H9 (cell line): ENCODE measurements around the gene MINDY4. TPM values are rescaled to one million over a fixed set of nuclear protein-coding genes. Genes with fewer than 3 reads are reported as not detected.

Experiments
- DNase-seq: peaks from one replicate; pipeline ENCODE4 v3.0.0-alpha.2; 2017
- H2AFZ ChIP-seq: one replicate; pipeline ENCODE4 v1.6.1; 2013; ENCODE audit warnings: mild to moderate bottlenecking, low read length, control low read depth, moderate library complexity
- H2AK5ac ChIP-seq: 2 replicates; pipeline ENCODE4 v1.6.1; 2013; ENCODE audit warnings: low read length, control low read depth, mixed read lengths; ENCODE audit not compliant: insufficient read length
- H2BK120ac ChIP-seq: one replicate; pipeline ENCODE4 v1.6.1; 2013; ENCODE audit warnings: low read depth, mild to moderate bottlenecking, low read length, control low read depth, inconsistent platforms; ENCODE audit not compliant: poor library complexity, severe bottlenecking
- H2BK12ac ChIP-seq: 2 replicates; pipeline ENCODE4 v1.6.1; 2013; ENCODE audit warnings: low read length, control low read depth, mixed read lengths, low read depth; ENCODE audit not compliant: insufficient read length
- H2BK15ac ChIP-seq: 2 replicates; pipeline ENCODE4 v1.6.1; 2013; ENCODE audit warnings: low read depth, low read length, control low read depth
- H2BK20ac ChIP-seq: one replicate; pipeline ENCODE4 v1.6.1; 2013; ENCODE audit warnings: low read depth, mild to moderate bottlenecking, low read length, control low read depth, inconsistent platforms; ENCODE audit not compliant: poor library complexity, severe bottlenecking
- H2BK5ac ChIP-seq: 2 replicates; pipeline ENCODE4 v1.6.1; 2013; ENCODE audit warnings: low read length, control low read depth, mixed read lengths; ENCODE audit not compliant: insufficient read length
- H3K14ac ChIP-seq: 2 replicates; pipeline ENCODE4 v1.6.1; 2013; ENCODE audit warnings: low read length, control low read depth; ENCODE audit not compliant: insufficient read depth
- H3K18ac ChIP-seq: 2 replicates; pipeline ENCODE4 v1.6.1; 2013; ENCODE audit warnings: low read depth, mild to moderate bottlenecking, mixed read lengths, low read length, control low read depth; ENCODE audit not compliant: insufficient read length
- H3K23ac ChIP-seq: 2 replicates; pipeline ENCODE4 v1.6.1; 2013; ENCODE audit warnings: low read length, control low read depth, mixed read lengths, low read depth; ENCODE audit not compliant: insufficient read length
- H3K23me2 ChIP-seq: 2 replicates; pipeline ENCODE4 v1.6.1; 2013; ENCODE audit warnings: low read depth, mild to moderate bottlenecking, mixed read lengths, low read length, control low read depth; ENCODE audit not compliant: insufficient read length, poor library complexity, severe bottlenecking
- H3K27ac ChIP-seq: 2 replicates; pipeline ENCODE4 v1.5.1; 2013; ENCODE audit warnings: low read length, control low read depth, mixed read lengths, low read depth; ENCODE audit not compliant: insufficient read length
- H3K27me3 ChIP-seq: 2 replicates; pipeline ENCODE4 v1.6.1; 2013; ENCODE audit warnings: low read length, control low read depth, inconsistent platforms; ENCODE audit not compliant: insufficient read depth
- H3K4ac ChIP-seq: 2 replicates; pipeline ENCODE4 v1.6.1; 2013; ENCODE audit warnings: low read depth, mild to moderate bottlenecking, control low read depth, inconsistent platforms, low read length, moderate library complexity
- H3K4me1 ChIP-seq: 2 replicates; pipeline ENCODE4 v1.6.1; 2013; ENCODE audit warnings: low read length, control low read depth, inconsistent platforms; ENCODE audit not compliant: insufficient read depth
- H3K4me2 ChIP-seq: 2 replicates; pipeline ENCODE4 v1.6.1; 2013; ENCODE audit warnings: low read length, control low read depth, mixed read lengths; ENCODE audit not compliant: insufficient read length, insufficient read depth
- H3K56ac ChIP-seq: 2 replicates; pipeline ENCODE4 v1.6.1; 2013; ENCODE audit warnings: low read depth, mild to moderate bottlenecking, mixed read lengths, low read length, control low read depth; ENCODE audit not compliant: insufficient read length
- H3K79me1 ChIP-seq: 2 replicates; pipeline ENCODE4 v1.6.1; 2013; ENCODE audit warnings: low read depth, mild to moderate bottlenecking, moderate library complexity, low read length, control low read depth, inconsistent platforms; ENCODE audit not compliant: insufficient read depth, poor library complexity, severe bottlenecking
- H3K79me2 ChIP-seq: 2 replicates; pipeline ENCODE4 v1.6.1; 2013; ENCODE audit warnings: low read length, control low read depth, inconsistent platforms; ENCODE audit not compliant: insufficient read depth
- H3K9ac ChIP-seq: 2 replicates; pipeline ENCODE4 v1.6.1; 2013; ENCODE audit warnings: low read length, control low read depth, mixed read lengths; ENCODE audit not compliant: insufficient read length; ENCODE audit errors: extremely low read depth
- H3K9me3 ChIP-seq: one replicate; pipeline ENCODE4 v1.6.1; 2013; ENCODE audit warnings: low read depth, low read length, inconsistent platforms; ENCODE audit not compliant: control insufficient read depth
- H3T11ph ChIP-seq: one replicate; pipeline ENCODE4 v1.6.1; 2013; ENCODE audit warnings: mild to moderate bottlenecking, low read length, control low read depth, inconsistent platforms
- H4K20me1 ChIP-seq: one replicate; pipeline ENCODE4 v1.6.1; 2013; ENCODE audit not compliant: control insufficient read depth, insufficient read length, insufficient read depth
- H4K5ac ChIP-seq: 2 replicates; pipeline ENCODE4 v1.6.1; 2013; ENCODE audit warnings: low read depth, mild to moderate bottlenecking, mixed read lengths, low read length, control low read depth; ENCODE audit not compliant: insufficient read length
- H4K8ac ChIP-seq: replicated peaks from 2 replicates; pipeline ENCODE4 v1.6.1; 2013; ENCODE audit warnings: low read length, control low read depth, mixed read lengths, low read depth; ENCODE audit not compliant: insufficient read length
- H4K91ac ChIP-seq: 2 replicates; pipeline ENCODE4 v1.6.1; 2013; ENCODE audit warnings: low read depth, mild to moderate bottlenecking, moderate library complexity, mixed read lengths, low read length, control low read depth; ENCODE audit not compliant: insufficient read length
- H3K27ac Mint-ChIP-seq, 3 experiments: 2 replicates in 2 of 3; 3 replicates in 1 of 3; pipeline ENCODE4 v1.8.0; 2020 to 2021; ENCODE audit warnings: mixed read lengths in 3 of 3, mild to moderate bottlenecking in 1 of 3, moderate library complexity in 1 of 3
- H3K27me3 Mint-ChIP-seq: 2 replicates; pipeline ENCODE4 v1.8.0; 2021; ENCODE audit warnings: low read depth, mild to moderate bottlenecking, moderate library complexity, mixed read lengths
- H3K36me3 Mint-ChIP-seq, 3 experiments: 2 replicates in 2 of 3; 3 replicates in 1 of 3; pipeline ENCODE4 v1.8.0; 2020 to 2021; ENCODE audit warnings: low read depth in 3 of 3, mixed read lengths in 3 of 3; ENCODE audit not compliant: insufficient read depth in 1 of 3
- H3K4me1 Mint-ChIP-seq, 2 experiments: 2 replicates each; pipeline ENCODE4 v1.8.0; 2020; ENCODE audit warnings: mixed read lengths in 2 of 2
- H3K4me3 Mint-ChIP-seq, 2 experiments: 2 replicates in 1 of 2; 3 replicates in 1 of 2; pipeline ENCODE4 v1.8.0; 2020 to 2021; ENCODE audit warnings: mild to moderate bottlenecking in 2 of 2, mixed read lengths in 2 of 2, moderate library complexity in 1 of 2
- H3K9me3 Mint-ChIP-seq, 2 experiments: 2 replicates in 1 of 2; 3 replicates in 1 of 2; pipeline ENCODE4 v1.8.0; 2020; ENCODE audit warnings: mild to moderate bottlenecking in 2 of 2, mixed read lengths in 2 of 2, moderate library complexity in 1 of 2
- CTCF ChIP-seq: fragments of 200-600 bp; sonication (generic); conservative IDR thresholded peaks from 3 replicates; pipeline ENCODE4 v1.8.0; 2021; ENCODE audit warnings: antibody characterized with exemption, mild to moderate bottlenecking
- WGBS: extraction: QIAGEN DNeasy Blood & Tissue Kit; methylation state at CpG from one replicate; pipeline ENCODE4 v1.1.7; 2013; ENCODE audit warnings: missing lambda C conversion rate, low lambda C conversion rate, mixed read lengths; ENCODE audit not compliant: insufficient read length; ENCODE audit errors: extremely low coverage; 5-methylcytosine and 5-hydroxymethylcytosine counted together
- total RNA-seq: library from RNA; stranded (reverse); gene quantifications from 2 replicates; pipeline ENCODE4 v1.2.1, GENCODE V29; 2021

MINDY4 gene
- total RNA-seq, 1 experiment from 2014 or later = 3.1 TPM

GRCh38 chr7:30849565-30849964, 78.3 kb downstream of the MINDY4 start:
- Histone ChIP-seq H3K4me1 (no peaks in the 10 kb centered on the region), H3K14ac (no peak overlapping the region), H3K79me1 (no peaks in the 10 kb centered on the region), H2BK15ac (no peak overlapping the region), H2BK20ac (no peak overlapping the region), H3K27me3 (0 out of 2 replicates have a peak, but pooled peaks cover 3% of the 10 kb centered on the region), H2BK120ac (no peak overlapping the region), H2BK12ac (no peak overlapping the region), H3K4ac (no peak overlapping the region), H4K20me1 (no peaks in the 10 kb centered on the region), H3K9me3 (no peaks in the 10 kb centered on the region), H3K4me2 (no peak overlapping the region), H3K23me2 (no peaks in the 10 kb centered on the region), H3K9ac (no peak overlapping the region), H3K23ac (no peak overlapping the region), H3K79me2 (no peaks in the 10 kb centered on the region), H4K5ac (no peak overlapping the region), H3K56ac (no peak overlapping the region), H3K27ac (no peak overlapping the region), H3K18ac (no peak overlapping the region), H2AK5ac (no peak overlapping the region), H2AFZ (no peak overlapping the region), H4K91ac (no peak overlapping the region), H4K8ac (no peak overlapping the region), H2BK5ac (no peak overlapping the region), H3T11ph (no peak overlapping the region)
- Mint-ChIP-seq H3K4me1 (peaks cover 14 to 22% of the 10 kb centered on the region in 2 experiments), H3K36me3 (no peaks in the 10 kb centered on the region), H3K27ac (no peak overlapping the region), H3K9me3 (no peaks in the 10 kb centered on the region; a peak in 1 of 5 replicates), H3K4me3 (no peak overlapping the region), H3K27me3 (no peaks in the 10 kb centered on the region; the same call in none of the 2 replicates)
- no peak for DNase-seq
- TF ChIP-seq CTCF = no peak
- no CpG with 5 or more reads among the region's 4 CpGs for WGBS
